GM12875 (cell line): ENCODE data around the gene DUSP6.

ENCODE experiments used
- H3K4me3 ChIP-seq: one replicate; pipeline ENCODE4 v1.5.1; 2011; ENCODE audit warnings: low read depth, low read length, control low read depth
- TF ChIP-seq, protein P1 (sequence below): IDR thresholded peaks from 2 replicates; pipeline ENCODE4 v1.5.1; 2011; ENCODE audit warnings: low read depth, mild to moderate bottlenecking, control low read depth, inconsistent platforms, low read length, moderate library complexity, borderline replicate concordance; ENCODE audit not compliant: insufficient read depth

Gene DUSP6

DNA sequence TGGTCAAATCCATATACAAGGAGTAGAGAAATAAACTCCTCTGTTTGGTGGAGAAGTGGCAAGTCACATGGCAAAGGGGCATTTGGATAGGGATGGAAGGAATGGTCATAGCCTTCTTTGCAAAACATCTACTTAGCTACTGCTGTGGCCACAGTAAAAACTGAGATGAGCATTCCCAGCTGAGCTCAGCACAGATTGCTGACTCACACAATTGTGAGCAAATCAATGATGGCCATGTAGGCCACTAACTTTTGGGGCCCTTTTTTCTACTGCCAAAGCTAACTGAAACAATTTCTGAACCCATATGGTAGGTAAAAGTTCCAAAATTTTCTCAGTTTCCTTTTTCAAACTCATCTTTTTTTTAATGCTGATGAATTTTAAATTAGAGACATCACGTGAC, 31.6 kb downstream of the DUSP6 start:
- TF ChIP-seq, protein P1, sequence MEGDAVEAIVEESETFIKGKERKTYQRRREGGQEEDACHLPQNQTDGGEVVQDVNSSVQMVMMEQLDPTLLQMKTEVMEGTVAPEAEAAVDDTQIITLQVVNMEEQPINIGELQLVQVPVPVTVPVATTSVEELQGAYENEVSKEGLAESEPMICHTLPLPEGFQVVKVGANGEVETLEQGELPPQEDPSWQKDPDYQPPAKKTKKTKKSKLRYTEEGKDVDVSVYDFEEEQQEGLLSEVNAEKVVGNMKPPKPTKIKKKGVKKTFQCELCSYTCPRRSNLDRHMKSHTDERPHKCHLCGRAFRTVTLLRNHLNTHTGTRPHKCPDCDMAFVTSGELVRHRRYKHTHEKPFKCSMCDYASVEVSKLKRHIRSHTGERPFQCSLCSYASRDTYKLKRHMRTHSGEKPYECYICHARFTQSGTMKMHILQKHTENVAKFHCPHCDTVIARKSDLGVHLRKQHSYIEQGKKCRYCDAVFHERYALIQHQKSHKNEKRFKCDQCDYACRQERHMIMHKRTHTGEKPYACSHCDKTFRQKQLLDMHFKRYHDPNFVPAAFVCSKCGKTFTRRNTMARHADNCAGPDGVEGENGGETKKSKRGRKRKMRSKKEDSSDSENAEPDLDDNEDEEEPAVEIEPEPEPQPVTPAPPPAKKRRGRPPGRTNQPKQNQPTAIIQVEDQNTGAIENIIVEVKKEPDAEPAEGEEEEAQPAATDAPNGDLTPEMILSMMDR: no peak
- H3K4me3 ChIP-seq: no peak overlapping the region

DNA sequence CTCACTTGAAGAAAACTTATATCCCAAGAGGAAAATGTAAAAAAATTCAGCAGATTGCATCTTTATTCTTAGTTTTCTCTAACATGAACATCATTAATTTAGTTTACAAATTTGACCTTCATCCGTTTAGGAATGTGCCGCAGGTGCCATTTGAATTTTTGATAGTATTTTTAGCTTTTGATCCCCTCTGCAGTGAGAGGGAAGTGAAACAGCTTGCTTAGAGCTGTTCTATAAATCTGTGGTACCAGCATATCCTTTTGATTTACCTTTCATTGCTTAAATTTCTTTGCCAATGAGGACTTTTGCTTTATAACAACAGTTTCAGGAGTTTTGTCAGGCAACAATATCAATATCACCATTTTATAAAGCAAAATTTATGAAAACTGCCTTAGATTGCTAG, 32.7 kb downstream of the DUSP6 start:
- TF ChIP-seq, protein P1: no peak

DNA sequence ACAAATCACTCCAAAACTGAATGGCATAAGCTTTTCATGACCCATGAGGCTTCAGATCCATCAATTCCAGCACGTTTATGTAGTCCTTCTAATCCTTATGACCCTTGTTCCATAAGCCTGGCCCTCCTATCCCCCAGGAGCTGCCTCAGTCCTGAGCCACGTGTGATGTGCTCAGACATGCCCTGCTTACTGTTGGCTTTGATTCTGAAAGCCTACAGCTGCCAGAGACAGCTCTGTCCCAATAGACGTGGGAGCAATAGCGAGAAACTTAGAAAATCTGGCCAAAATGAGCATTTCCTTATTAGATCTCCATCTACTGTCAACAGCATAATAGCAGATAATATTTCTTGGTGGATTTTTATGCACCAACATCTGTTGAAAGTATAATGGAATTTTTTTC, 33.2 kb downstream of the DUSP6 start:
- TF ChIP-seq, protein P1: no peak
- no peak overlapping the region for H3K4me3 ChIP-seq

More for the DNA sequence above, 32.7 kb downstream of the DUSP6 start:
- no peak overlapping the region for H3K4me3 ChIP-seq

DNA sequence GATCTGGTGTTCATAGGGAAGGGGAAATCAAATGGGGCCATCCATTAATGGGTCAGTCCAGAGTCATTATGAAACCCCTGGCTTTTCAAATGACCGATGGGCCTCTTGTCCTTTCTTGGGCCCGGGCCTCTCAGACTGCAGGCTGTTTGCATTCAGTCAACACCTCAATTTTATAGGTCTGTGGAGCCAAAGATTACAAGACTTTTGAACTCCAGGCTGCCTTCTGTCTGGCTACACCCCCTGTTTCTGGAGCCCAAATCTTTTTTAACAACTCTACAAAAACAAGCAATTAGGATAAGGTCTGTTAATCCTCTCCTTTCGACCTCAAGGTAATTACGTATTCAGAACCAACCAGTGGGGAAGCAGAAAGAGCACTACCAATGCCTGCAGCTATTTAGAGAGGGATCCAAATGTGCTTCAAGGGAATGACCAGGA, 35.6 kb downstream of the DUSP6 start:
- no peak overlapping the region for H3K4me3 ChIP-seq
- TF ChIP-seq, protein P1: no peak

DNA sequence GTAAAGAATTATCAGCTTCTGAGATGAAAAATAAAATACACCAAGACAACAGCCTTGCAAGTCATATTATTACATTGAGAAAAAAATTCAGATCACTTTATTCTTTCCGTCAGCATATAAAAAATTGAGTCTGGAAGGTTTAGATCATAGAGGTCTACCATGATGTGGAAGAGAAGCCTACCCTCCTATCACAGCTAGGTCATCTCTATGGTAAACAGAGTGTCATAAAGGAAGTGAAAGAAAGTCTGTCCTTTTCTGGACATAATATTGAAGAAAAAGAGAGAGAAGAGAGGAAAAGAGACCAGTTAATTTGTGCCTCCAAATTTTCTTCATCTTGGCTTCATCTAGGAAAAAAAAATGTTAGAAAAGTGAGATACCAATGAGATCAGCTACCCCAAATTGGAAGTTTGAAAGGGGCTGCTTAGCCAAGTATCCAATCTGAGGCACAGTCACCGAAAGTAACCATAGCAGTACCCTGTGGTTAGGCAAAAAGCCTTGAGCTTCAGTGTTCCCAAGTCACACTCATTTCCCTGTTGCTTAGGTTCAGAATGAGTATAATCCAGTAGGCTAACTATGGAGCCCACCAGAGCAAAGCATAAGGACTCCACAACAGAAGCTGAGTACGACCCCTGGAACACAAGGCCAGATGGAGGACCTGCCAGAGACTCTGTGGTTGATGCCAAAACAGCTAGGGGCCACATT, 38.1 kb downstream of the DUSP6 start:
- no peak overlapping the region for H3K4me3 ChIP-seq
- TF ChIP-seq, protein P1: no peak

DNA sequence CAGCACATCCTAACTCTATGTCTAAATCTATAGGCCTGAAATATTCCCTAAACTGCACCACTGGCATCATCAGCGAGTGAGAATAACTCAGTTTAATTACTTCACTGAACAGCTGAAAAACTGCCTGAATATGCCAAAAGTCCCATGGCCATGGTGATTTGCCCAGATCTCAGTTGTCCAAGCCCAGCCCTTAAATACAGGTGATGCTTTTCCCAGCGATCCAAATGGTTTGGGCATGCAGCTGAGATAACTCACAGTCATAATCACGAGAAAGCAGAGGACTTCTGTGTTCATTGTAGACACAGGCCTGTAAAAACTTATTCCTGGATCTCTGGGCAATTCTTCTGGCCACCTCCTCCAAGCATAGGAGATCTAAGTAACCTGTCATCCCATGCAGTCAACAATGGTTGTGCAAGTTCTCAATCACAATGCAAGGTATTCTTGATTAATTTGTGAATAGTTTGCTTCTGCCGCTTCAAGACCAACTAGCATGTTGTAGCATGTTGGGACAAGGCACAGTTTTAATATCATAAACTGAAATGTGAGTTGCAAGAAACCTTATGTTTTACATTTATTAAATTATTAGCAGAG, 40.5 kb downstream of the DUSP6 start:
- TF ChIP-seq, protein P1: no peak
- no peak overlapping the region for H3K4me3 ChIP-seq

DNA sequence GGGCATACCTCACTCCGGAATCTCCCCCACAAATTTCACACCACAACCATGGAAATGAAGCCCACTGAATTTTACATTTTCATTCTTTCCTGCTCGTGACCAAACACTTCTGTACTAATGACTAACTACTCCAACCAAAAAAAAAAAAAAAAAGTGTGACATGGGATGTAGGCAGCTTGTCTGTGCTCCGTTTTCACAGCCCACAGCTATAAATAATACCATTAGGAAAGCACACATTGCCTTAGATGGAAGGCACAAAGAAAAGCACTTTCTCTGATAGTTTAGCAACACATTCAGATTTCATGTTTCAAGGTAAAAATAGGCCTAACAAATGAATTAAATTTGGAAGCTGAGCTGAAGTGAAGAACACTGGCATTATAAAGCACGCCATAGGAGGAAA, 42.5 kb downstream of the DUSP6 start:
- H3K4me3 ChIP-seq: no peak overlapping the region
- TF ChIP-seq, protein P1: no peak
